ENCODE results near the gene SGMS1.

SGMS1 gene

GRCh38 chr10:50605951-50606270, 17.8 kb downstream of the SGMS1 start:
- no peak for DNase-seq

- peak; percentile 94 for DNase-seq
These were observed 18.3 kb downstream of the SGMS1 start for GRCh38 chr10:50605269-50605950.

- no peak for DNase-seq
These were observed 18.9 kb downstream of the SGMS1 start for GRCh38 chr10:50604809-50605208.

GRCh38 chr10:50604049-50604640, 19.6 kb downstream of the SGMS1 start:
- DNase-seq: no peak

- no peak for DNase-seq
These were observed 20.5 kb downstream of the SGMS1 start for GRCh38 chr10:50603151-50603850.

GRCh38 chr10:50601974-50602373, 21.8 kb downstream of the SGMS1 start:
- no peak for DNase-seq

- DNase-seq: peak; percentile 34
These were observed 22.8 kb downstream of the SGMS1 start for GRCh38 chr10:50600831-50601477.

- no peak for DNase-seq
These were observed 23.5 kb downstream of the SGMS1 start for GRCh38 chr10:50600286-50600685.

GRCh38 chr10:50596897-50597296, 26.9 kb downstream of the SGMS1 start:
- no peak for DNase-seq

GRCh38 chr10:50596456-50596855, 27.3 kb downstream of the SGMS1 start:
- no peak for DNase-seq

GRCh38 chr10:50595785-50596184, 28.0 kb downstream of the SGMS1 start:
- no peak for DNase-seq

- DNase-seq: peak; percentile 76
These were observed 30.0 kb downstream of the SGMS1 start for GRCh38 chr10:50593523-50594376.

- DNase-seq: peak; percentile 24
These were observed 30.8 kb downstream of the SGMS1 start for GRCh38 chr10:50592961-50593418.

GRCh38 chr10:50590935-50591334, 32.8 kb downstream of the SGMS1 start:
- no peak for DNase-seq

GRCh38 chr10:50586740-50587088, 37.0 kb downstream of the SGMS1 start:
- no peak for DNase-seq

GRCh38 chr10:50585921-50586739, 37.6 kb downstream of the SGMS1 start:
- peak; percentile 74 for DNase-seq

- no peak for DNase-seq
These were observed 40.7 kb downstream of the SGMS1 start for GRCh38 chr10:50582766-50583762.

- peak; percentile 10 for DNase-seq
These were observed 41.7 kb downstream of the SGMS1 start for GRCh38 chr10:50582046-50582445.

GRCh38 chr10:50580262-50580891, 43.4 kb downstream of the SGMS1 start:
- DNase-seq: no peak

Data from EL (cell line).